MM.1S (cell line): ENCODE measurements around the gene MEGF8.

Experiments used
- EZH2 ChIP-seq: fragments of 300-600 bp; sonication (generic); optimal IDR thresholded peaks from 2 replicates; pipeline ENCODE3; 2017; ENCODE audit warnings: low read depth, mild to moderate bottlenecking, antibody characterized with exemption, low read length, mixed read lengths
- EZH2phosphoT487 ChIP-seq: fragments of 300-600 bp; sonication (generic); IDR thresholded peaks from 2 replicates; pipeline ENCODE4 v1.6.1; 2018; ENCODE audit warnings: antibody characterized with exemption, low read length
- TF ChIP-seq, protein P1 (sequence below): fragments of 300-600 bp; sonication (generic); IDR thresholded peaks from 2 replicates; pipeline ENCODE4 v1.5.1; 2016; ENCODE audit warnings: antibody characterized with exemption, low read length, mixed read lengths

GRCh38 chr19:42392165-42392564, 66.7 kb downstream of the MEGF8 start:
- TF ChIP-seq, protein P1, sequence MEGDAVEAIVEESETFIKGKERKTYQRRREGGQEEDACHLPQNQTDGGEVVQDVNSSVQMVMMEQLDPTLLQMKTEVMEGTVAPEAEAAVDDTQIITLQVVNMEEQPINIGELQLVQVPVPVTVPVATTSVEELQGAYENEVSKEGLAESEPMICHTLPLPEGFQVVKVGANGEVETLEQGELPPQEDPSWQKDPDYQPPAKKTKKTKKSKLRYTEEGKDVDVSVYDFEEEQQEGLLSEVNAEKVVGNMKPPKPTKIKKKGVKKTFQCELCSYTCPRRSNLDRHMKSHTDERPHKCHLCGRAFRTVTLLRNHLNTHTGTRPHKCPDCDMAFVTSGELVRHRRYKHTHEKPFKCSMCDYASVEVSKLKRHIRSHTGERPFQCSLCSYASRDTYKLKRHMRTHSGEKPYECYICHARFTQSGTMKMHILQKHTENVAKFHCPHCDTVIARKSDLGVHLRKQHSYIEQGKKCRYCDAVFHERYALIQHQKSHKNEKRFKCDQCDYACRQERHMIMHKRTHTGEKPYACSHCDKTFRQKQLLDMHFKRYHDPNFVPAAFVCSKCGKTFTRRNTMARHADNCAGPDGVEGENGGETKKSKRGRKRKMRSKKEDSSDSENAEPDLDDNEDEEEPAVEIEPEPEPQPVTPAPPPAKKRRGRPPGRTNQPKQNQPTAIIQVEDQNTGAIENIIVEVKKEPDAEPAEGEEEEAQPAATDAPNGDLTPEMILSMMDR = no peak
- TF ChIP-seq EZH2phosphoT487 (no peak), EZH2 (no peak)
